Measurements from ENCODE around the gene VAV1.
"Not testable (repeated sequence)": the region's sequence is repeated elsewhere in the genome, so short reads cannot be mapped to it uniquely, and the experiment has no call there.

Gene VAV1

DNA sequence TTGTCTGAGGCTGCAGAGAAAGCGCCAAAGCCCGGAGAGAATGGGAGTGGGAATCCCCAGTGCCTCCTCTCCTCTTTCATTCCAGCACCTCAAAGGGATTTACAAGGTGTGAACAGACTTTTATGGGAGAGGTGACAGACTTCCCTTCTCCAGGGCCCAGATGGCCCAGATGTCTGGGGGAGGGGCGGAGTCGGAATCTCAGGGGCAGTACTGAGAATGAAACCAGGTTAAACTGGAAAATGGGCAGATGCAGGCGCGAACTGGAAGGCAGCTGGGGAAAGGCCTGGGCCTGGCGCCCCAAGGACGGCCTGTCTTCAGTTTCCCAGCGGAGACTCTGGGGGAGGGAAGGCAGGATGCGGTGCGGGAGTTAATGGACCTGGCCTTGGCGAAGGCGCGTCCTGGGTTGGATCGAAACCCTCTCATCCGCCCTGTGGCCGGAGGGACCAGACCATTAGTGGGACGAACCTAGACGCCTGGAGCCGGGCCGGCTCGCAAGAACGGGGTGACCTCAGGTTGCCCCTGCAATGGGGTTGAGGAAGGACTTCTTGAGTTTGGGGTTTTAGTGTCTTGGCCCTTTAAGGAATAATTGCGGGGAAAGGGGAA lies 33.6 kb upstream of the VAV1 start:
- Histone ChIP-seq H3K4me3 (ENCODE audit: low read length) (peak overlapping the region; percentile 63), H3K36me3 (ENCODE audit: insufficient read depth, low read depth, low read length) (peaks cover 20% of the 10 kb centered on the region), H3K27ac (ENCODE audit: low read length) (peak overlapping the region; percentile 80), H3K9me3 (ENCODE audit: insufficient read depth, low read depth, low read length) (no peaks in the 10 kb centered on the region), H3K9ac (ENCODE audit: low read depth, low read length) (peak overlapping the region; percentile 60; the same call in 1 of the 2 replicates), H3K4me1 (ENCODE audit: insufficient read depth, low read length) (peaks cover 20% of the 10 kb centered on the region), H3K27me3 (ENCODE audit: insufficient read depth, low read length) (no peaks in the 10 kb centered on the region)

- Histone ChIP-seq H3K9ac (ENCODE audit: low read depth, low read length) (peak within 1 kb of the TSS; percentile 81), H3K9me3 (ENCODE audit: insufficient read depth, low read depth, low read length) (no peaks in the 10 kb centered on the region), H3K36me3 (ENCODE audit: insufficient read depth, low read depth, low read length) (peaks cover 25% of the 10 kb centered on the region), H3K4me1 (ENCODE audit: insufficient read depth, low read length) (peaks cover 24% of the 10 kb centered on the region), H3K27me3 (ENCODE audit: insufficient read depth, low read length) (no peaks in the 10 kb centered on the region), H3K4me3 (ENCODE audit: low read length) (peak within 1 kb of the TSS; percentile 88), H3K27ac (ENCODE audit: low read length) (peak within 1 kb of the TSS; percentile 80)
These were observed 33.1 kb upstream of the VAV1 start, which contains the start of gene TRIP10 for GRCh38 chr19:6739390-6739882. Gene TRIP10, plus strand, starts transcription at chr19:6739680. Its CDS starts 82 bp downstream, at chr19:6739762.

DNA sequence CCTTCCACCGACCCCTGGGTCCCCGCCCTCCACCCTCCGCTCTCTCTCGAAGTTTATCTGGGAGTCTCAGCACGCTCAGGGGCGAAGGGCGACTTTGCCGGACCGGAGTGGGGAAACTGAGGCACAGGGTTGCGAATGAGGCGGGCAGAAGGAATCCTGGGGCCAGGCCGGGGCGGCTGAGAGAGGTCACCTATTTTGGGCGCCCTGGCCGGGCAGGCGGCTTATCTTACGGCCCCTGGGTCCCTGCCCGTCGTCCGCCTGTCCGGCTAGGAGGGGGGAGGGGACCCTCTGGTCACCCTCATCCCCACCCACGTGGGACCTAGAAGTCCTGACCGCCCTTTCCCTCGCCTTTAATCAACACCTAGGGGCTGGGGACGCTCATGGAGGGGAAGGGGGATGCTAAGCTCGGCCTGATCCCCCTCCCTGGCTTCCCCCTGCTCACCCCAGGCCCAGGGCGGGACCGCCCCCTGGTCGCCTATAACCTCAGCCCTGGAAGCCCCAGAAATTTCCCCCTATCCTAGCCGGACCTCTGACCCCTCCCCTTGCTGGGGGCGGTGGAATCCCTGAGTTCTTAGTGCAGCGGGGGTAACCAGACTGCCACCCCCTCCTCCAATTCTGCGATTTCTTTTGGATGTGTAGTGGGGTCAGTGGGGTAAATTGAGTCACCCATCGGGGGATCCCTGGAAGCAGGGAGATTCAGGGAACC lies 32.5 kb upstream of the VAV1 start:
- H3K27me3 ChIP-seq (ENCODE audit: insufficient read depth, low read length), result no peaks in the 10 kb centered on the region
- peak overlapping the region; percentile 88 for H3K4me3 ChIP-seq (ENCODE audit: low read length)
- H3K4me1 ChIP-seq (ENCODE audit: insufficient read depth, low read length), result peaks cover 24% of the 10 kb centered on the region
- peaks cover 31% of the 10 kb centered on the region for H3K36me3 ChIP-seq (ENCODE audit: insufficient read depth, low read depth, low read length)
- peak overlapping the region; percentile 81 for H3K9ac ChIP-seq (ENCODE audit: low read depth, low read length)
- H3K9me3 ChIP-seq (ENCODE audit: insufficient read depth, low read depth, low read length), result no peaks in the 10 kb centered on the region
- peak overlapping the region; percentile 61 for H3K27ac ChIP-seq (ENCODE audit: low read length)

- Histone ChIP-seq H3K4me1 (ENCODE audit: insufficient read depth, low read length) (peaks cover 20% of the 10 kb centered on the region), H3K9me3 (ENCODE audit: insufficient read depth, low read depth, low read length) (no peaks in the 10 kb centered on the region), H3K36me3 (ENCODE audit: insufficient read depth, low read depth, low read length) (peaks cover 39% of the 10 kb centered on the region), H3K9ac (ENCODE audit: low read depth, low read length) (peak overlapping the region; percentile 81; the same call in 1 of the 2 replicates), H3K4me3 (ENCODE audit: low read length) (peak overlapping the region; percentile 88), H3K27ac (ENCODE audit: low read length) (peak overlapping the region; percentile 61), H3K27me3 (ENCODE audit: insufficient read depth, low read length) (no peaks in the 10 kb centered on the region)
These were observed 31.7 kb upstream of the VAV1 start for GRCh38 chr19:6740589-6741343.

DNA sequence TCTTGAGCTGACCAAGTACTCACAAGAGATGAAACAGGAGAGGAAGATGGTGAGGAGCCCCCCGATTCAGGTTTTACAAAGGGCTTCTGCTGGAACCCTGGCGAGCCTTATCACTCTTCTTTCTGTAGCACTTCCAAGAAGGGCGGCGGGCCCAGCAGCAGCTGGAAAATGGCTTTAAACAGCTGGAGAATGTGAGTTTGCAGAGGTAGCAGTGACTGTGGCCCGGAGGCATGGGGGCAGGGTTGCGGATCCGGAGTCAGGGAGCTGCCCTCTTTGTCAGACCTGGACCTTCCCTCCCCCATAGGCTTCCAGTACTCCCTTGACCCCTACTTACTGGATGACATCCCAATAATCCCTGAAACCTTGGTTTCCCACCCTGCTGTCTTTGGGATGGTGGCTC lies 29.4 kb upstream of the VAV1 start:
- Histone ChIP-seq H3K27me3 (ENCODE audit: insufficient read depth, low read length) (no peaks in the 10 kb centered on the region), H3K27ac (ENCODE audit: low read length) (no peak overlapping the region), H3K4me1 (ENCODE audit: insufficient read depth, low read length) (peaks cover 15% of the 10 kb centered on the region), H3K9me3 (ENCODE audit: insufficient read depth, low read depth, low read length) (no peaks in the 10 kb centered on the region), H3K9ac (ENCODE audit: low read depth, low read length) (no peak overlapping the region), H3K4me3 (ENCODE audit: low read length) (no peak overlapping the region), H3K36me3 (ENCODE audit: insufficient read depth, low read depth, low read length) (peaks cover 58% of the 10 kb centered on the region)

DNA sequence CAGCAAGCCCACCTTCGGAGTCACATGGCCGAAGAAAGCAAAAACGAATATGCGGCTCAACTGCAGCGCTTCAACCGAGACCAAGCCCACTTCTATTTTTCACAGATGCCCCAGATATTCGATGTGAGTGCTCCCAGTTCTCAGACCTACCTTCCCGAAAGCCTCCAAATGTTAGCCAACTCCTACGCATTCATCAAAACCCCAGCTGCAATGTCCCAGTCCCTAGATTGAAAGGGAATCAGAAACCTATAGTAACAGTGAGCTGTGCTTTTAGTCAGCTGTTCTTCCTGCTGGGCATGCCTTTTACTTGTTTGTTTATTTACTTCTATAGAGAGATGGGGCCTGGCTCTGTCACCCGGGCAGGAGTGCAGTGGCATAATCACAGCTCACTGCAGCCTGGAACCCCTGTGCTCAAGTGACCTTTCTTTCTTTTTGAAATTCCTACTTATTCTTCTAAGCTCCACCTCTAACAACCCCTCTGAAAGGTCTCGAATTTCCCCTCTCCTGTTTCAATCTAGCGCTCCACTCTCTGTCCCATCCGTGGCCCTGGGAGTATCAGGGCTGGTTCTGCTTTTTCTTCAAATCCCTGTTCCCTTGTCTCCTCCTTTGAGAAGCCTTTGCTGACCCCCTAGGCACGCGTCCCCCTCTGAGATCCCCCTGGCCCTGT lies 28.7 kb upstream of the VAV1 start:
- Histone ChIP-seq H3K9me3 (ENCODE audit: insufficient read depth, low read depth, low read length) (no peaks in the 10 kb centered on the region), H3K9ac (ENCODE audit: low read depth, low read length) (peak overlapping the region; percentile 27; the same call in 1 of the 2 replicates), H3K4me3 (ENCODE audit: low read length) (no peak overlapping the region; the same call in 1 of the 2 replicates), H3K27ac (ENCODE audit: low read length) (no peak overlapping the region), H3K27me3 (ENCODE audit: insufficient read depth, low read length) (no peaks in the 10 kb centered on the region), H3K4me1 (ENCODE audit: insufficient read depth, low read length) (peaks cover 12% of the 10 kb centered on the region), H3K36me3 (ENCODE audit: insufficient read depth, low read depth, low read length) (peaks cover 66% of the 10 kb centered on the region)

DNA sequence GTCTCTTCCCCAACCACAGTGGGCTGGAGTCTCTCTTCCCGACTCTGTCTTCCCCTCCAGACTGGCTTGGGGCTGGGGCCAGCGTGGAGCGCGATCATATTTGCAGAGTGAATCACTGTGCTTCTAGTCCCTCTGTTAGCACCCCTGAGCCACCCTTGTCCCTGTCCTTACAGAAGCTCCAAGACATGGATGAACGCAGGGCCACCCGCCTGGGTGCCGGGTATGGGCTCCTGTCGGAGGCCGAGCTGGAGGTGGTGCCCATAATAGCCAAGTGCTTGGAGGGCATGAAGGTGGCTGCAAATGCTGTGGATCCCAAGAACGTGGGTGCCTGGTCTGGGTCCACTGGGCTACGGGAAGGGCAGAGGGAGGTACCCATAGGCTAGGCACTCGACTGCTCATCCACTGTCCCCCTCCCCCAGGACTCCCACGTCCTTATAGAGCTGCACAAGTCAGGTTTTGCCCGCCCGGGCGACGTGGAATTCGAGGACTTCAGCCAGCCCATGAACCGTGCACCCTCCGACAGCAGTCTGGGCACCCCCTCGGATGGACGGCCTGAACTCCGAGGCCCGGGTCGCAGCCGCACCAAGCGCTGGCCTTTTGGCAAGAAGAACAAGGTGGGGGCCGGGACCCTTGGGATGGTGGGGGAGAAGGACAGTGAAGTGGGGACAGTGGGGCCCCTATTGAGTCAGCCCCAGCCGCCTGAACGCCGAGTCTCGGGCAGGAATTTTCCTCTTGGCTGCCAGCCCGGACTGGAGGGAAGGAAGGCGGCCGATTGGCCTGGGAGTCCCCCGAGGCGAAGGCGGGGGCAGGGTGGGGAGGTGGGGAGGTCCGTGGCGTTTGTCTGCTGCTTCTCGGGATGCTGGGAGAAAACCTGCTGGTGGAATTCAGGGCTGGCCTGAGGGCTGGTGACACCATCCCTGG lies 27.9 kb upstream of the VAV1 start:
- Histone ChIP-seq H3K27ac (ENCODE audit: low read length) (no peak overlapping the region), H3K9me3 (ENCODE audit: insufficient read depth, low read depth, low read length) (no peaks in the 10 kb centered on the region), H3K9ac (ENCODE audit: low read depth, low read length) (peak overlapping the region; percentile 27; the same call in 1 of the 2 replicates), H3K27me3 (ENCODE audit: insufficient read depth, low read length) (no peaks in the 10 kb centered on the region), H3K4me1 (ENCODE audit: insufficient read depth, low read length) (peaks cover 10% of the 10 kb centered on the region), H3K36me3 (ENCODE audit: insufficient read depth, low read depth, low read length) (peaks cover 74% of the 10 kb centered on the region), H3K4me3 (ENCODE audit: low read length) (no peak overlapping the region)

DNA sequence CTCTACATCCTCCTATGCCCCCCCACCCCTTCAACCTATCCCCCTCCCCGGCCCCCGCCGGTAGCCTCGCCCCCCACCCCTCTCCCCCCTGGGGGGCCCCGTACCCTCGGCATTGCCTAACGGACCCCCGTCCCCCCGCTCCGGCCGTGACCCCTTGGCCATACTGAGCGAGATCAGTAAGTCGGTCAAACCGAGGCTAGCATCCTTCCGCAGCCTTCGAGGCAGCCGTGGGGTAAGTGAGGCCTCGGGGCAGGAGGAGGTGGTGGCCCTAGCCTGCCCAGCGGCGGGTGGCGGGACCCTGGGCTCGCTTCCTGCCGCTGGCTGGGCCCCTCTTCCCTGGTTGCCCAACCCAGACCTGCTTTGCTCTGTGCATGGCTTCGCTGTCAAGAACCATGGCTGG lies 26.5 kb upstream of the VAV1 start:
- Histone ChIP-seq H3K4me3 (ENCODE audit: low read length) (no peak overlapping the region), H3K36me3 (ENCODE audit: insufficient read depth, low read depth, low read length) (peaks cover 86% of the 10 kb centered on the region), H3K9ac (ENCODE audit: low read depth, low read length) (no peak overlapping the region)

GRCh38 chr19:6748543-6748942 lies 24.0 kb upstream of the VAV1 start:
- not testable (repeated sequence) for H3K9ac ChIP-seq (ENCODE audit: low read depth, low read length); H3K4me3 ChIP-seq (ENCODE audit: low read length); H3K27ac ChIP-seq (ENCODE audit: low read length); H3K4me1 ChIP-seq (ENCODE audit: insufficient read depth, low read length); H3K27me3 ChIP-seq (ENCODE audit: insufficient read depth, low read length); H3K9me3 ChIP-seq (ENCODE audit: insufficient read depth, low read depth, low read length)
- H3K36me3 ChIP-seq (ENCODE audit: insufficient read depth, low read depth, low read length), result peaks cover 83% of the 10 kb centered on the region

More for the DNA sequence above, 26.5 kb upstream of the VAV1 start:
- H3K9me3 ChIP-seq (ENCODE audit: insufficient read depth, low read depth, low read length), result no peaks in the 10 kb centered on the region
- no peaks in the 10 kb centered on the region for H3K27me3 ChIP-seq (ENCODE audit: insufficient read depth, low read length)
- no peak overlapping the region for H3K27ac ChIP-seq (ENCODE audit: low read length)
- peaks cover 10% of the 10 kb centered on the region for H3K4me1 ChIP-seq (ENCODE audit: insufficient read depth, low read length)

GRCh38 chr19:6750062-6750461 lies 22.4 kb upstream of the VAV1 start:
- H3K36me3 ChIP-seq (ENCODE audit: insufficient read depth, low read depth, low read length), result peaks cover 73% of the 10 kb centered on the region
- no peaks in the 10 kb centered on the region for H3K27me3 ChIP-seq (ENCODE audit: insufficient read depth, low read length)
- H3K9ac ChIP-seq (ENCODE audit: low read depth, low read length), result no peak overlapping the region
- peaks cover 4% of the 10 kb centered on the region; the same call in 1 of the 2 replicates for H3K4me1 ChIP-seq (ENCODE audit: insufficient read depth, low read length)
- no peak overlapping the region for H3K4me3 ChIP-seq (ENCODE audit: low read length)
- no peaks in the 10 kb centered on the region for H3K9me3 ChIP-seq (ENCODE audit: insufficient read depth, low read depth, low read length)
- H3K27ac ChIP-seq (ENCODE audit: low read length), result no peak overlapping the region
